AG04449 (cell line): ENCODE results near the gene DLX1.
"Not testable (repeated sequence)": the region's sequence is repeated elsewhere in the genome, so short reads cannot be mapped to it uniquely, and the experiment has no call there.

Experiments used
- CTCF ChIA-PET: fragments of 350-600 bp; formaldehyde crosslinking; extraction: SDS; loops from one replicate; lab custom pipeline; 2021; ENCODE audit warnings: antibody characterized with exemption; lab: Yijun Ruan, JAX
- POLR2A ChIA-PET: fragments of 400-600, 350-600 bp; formaldehyde crosslinking; extraction: SDS; loops from one replicate; lab custom pipeline; 2020; ENCODE audit warnings: antibody characterized with exemption, inconsistent platforms; lab: Yijun Ruan, JAX
- DNase-seq: peaks from one replicate; pipeline ENCODE4 v3.0.0-alpha.2; 2010; ENCODE audit warnings: low read depth, low spot score
- H3K4me3 ChIP-seq: 2 replicates; pipeline ENCODE4 v1.5.1; 2011; ENCODE audit warnings: low read depth, mild to moderate bottlenecking, control low read depth, low read length
- CTCF ChIP-seq: IDR thresholded peaks from one replicate; pipeline ENCODE4 v1.5.1; 2011; ENCODE audit warnings: mild to moderate bottlenecking, moderate library complexity, low read length, control low read depth, inconsistent platforms; ENCODE audit not compliant: insufficient read depth; ENCODE audit errors: missing control alignments

Gene DLX1

DNA sequence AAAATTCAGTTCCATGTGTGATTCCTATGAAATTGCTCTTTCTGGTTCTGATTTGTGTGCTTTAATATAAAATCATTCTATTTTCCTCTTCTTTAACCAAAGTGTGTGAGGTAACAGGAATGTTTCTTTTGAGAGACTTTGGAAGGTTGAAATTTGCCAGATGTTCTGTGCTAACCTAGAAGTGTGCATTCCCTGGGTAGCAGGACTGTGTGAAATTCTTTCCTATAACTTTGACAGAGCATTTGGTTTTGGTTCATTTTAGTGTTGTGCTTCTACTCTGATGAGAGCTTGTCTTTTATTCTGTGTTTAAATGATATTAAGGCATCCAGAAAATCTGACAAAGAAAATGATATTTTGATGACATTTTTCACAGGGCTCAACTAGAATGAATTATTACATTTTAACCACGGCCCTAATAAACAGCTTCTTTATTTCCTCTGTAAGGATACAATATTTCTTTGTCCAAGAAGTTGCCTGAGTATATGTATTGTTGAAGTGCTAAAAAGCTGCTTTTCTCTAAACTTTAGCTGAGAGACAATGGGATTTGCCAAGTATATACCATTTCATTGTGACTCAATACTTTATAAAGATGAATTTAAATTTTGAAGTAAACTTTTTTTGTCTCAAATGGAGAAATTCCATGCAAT lies 34.7 kb upstream of the DLX1 start:
- ChIA-PET CTCF (interaction anchor here (1.2 kb wide), 2 partner anchors 38 to 56 kb away, joined by 3 read pairs; no protein-coding TSS in a partner anchor), POLR2A (no interaction called here)
- no peak overlapping the region for H3K4me3 ChIP-seq
- TF ChIP-seq CTCF = no peak
- no peak for DNase-seq

DNA sequence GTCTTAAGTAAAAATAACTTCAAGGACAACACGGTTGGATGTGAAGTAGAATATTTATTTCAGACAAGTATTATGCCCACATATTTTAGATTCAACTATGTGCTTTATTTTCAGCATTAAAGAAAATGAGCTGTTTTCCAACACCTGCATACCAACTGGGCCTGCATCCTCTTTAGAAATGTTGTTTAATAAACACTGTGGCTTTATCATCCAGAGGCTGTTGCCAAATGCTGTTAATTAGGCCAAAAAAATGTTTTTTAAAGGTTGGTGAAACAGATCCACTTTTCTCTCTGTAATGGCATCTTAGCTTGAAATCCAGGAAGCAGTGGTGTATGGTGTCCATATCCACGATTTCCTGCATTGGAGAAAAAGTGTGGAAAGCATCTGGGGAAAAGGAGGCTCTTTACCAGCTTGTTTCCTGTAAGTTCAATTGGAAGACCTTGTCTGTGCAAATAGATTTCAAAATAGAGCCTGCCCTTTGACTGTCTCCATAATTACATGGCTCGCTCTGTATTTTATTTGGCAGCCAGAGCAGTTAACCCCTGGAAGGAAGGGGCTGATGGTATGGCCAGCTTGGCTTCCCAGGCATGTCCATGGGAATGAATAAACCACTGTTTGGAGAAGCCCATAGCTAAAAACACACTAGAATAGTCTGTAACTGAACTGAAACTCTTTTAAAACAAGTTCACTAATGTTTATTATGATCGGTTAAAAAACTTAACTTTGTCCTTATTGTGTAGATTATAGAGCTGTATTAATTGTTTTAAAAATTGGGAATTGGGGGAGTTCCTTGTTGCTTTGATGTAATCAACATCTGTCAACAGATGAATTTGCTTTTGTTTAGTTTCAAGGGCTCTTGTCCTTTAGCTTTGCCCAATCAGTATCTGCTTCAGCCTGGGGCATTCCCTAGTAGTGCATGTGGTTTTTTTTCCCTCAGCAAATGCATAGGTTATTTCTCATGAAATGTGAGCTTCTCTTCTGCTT lies 33.0 kb upstream of the DLX1 start:
- no peak for TF ChIP-seq CTCF
- POLR2A ChIA-PET = interaction anchor here (0.6 to 1.0 kb wide), 3 partner anchors 11 to 36 kb away, joined by 3 read pairs; partner anchors contain the start of gene DLX1
- no peak overlapping the region for H3K4me3 ChIP-seq
- no peak for DNase-seq
- CTCF ChIA-PET = interaction anchor here (0.5 to 1.7 kb wide), 3 partner anchors 52 to 344 kb away, joined by 3 to 6 read pairs (median 3); no protein-coding TSS in a partner anchor

- no peak overlapping the region for H3K4me3 ChIP-seq
- no peak for TF ChIP-seq CTCF
- ChIA-PET POLR2A (no interaction called here), CTCF (no interaction called here)
- no peak for DNase-seq
Measured at GRCh38 chr2:172053486-172053885, 31.8 kb upstream of the DLX1 start.

DNA sequence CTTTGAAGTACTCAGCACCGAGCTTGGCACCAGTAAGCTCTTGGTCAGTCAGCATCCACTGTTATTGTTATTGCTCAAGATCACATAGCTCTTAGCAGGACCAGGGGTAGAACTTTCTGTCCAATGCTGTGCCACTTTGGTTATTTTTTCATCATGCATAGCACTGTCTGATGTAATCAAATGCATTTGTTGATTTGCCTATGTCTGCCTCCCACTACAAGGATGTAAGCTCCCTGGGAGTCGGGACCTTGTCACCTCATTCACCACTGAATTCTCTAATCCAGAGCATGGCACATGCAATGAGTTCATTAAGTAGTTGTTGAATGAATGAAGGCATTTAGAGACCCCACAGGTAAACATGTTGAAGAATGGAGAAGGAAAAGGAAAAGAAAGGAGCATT lies 29.0 kb upstream of the DLX1 start:
- DNase-seq = no peak
- ChIA-PET POLR2A (no interaction called here), CTCF (no interaction called here)
- H3K4me3 ChIP-seq = no peak overlapping the region
- no peak for TF ChIP-seq CTCF

- TF ChIP-seq CTCF = no peak
- POLR2A ChIA-PET = no interaction called here
- H3K4me3 ChIP-seq = no peak overlapping the region
- CTCF ChIA-PET = interaction anchor here (1.0 kb wide), 1 partner anchor 20 kb away, joined by 3 read pairs; no protein-coding TSS in a partner anchor
- no peak for DNase-seq
Measured at GRCh38 chr2:172058660-172059059, 26.6 kb upstream of the DLX1 start.

- H3K4me3 ChIP-seq, DNase-seq, POLR2A ChIA-PET: not testable (repeated sequence)
- CTCF ChIA-PET = interaction anchor here (0.7 kb wide), 1 partner anchor 10 kb away, joined by 3 read pairs; no protein-coding TSS in a partner anchor
Measured at GRCh38 chr2:172060118-172060517, 25.2 kb upstream of the DLX1 start.
